Common myeloid progenitor, CD34-positive (primary cell): ENCODE data around the gene OR7D2. TPM values are rescaled to one million over a fixed set of nuclear protein-coding genes. Genes with fewer than 3 reads are reported as not detected.

Experiments used
- CTCF ChIA-PET: fragments of 350-600 bp; sonication (Branson Sonifier 250); formaldehyde crosslinking; loops from one replicate; lab custom pipeline; 2021; ENCODE audit warnings: antibody characterized with exemption; lab: Charles Lee
- POLR2A ChIA-PET: fragments of 350-600 bp; sonication (Branson Sonifier 250); formaldehyde crosslinking; loops from one replicate; lab custom pipeline; 2021; ENCODE audit warnings: antibody characterized with exemption; lab: Charles Lee
- DNase-seq, 3 donors: peaks; one replicate each; pipeline versions ENCODE4 v3.0.0 to v3.0.0-alpha.2; 2013
- H3K27ac ChIP-seq, 2 experiments: 1 replicate in 1 of 2; 2 replicates in 1 of 2; pipeline ENCODE4 v1.7.0; 2013; ENCODE audit warnings: inconsistent platforms in 2 of 2, low read length in 2 of 2, mild to moderate bottlenecking in 2 of 2, low read depth in 1 of 2, moderate library complexity in 1 of 2; ENCODE audit not compliant: severe bottlenecking in 2 of 2, insufficient read depth in 1 of 2, poor library complexity in 1 of 2
- H3K27me3 ChIP-seq, 5 experiments: replicated peaks in 2 of 5; 1 replicate in 3 of 5; 2 replicates in 2 of 5; pipeline versions ENCODE4 v1.6.1 to v1.7.0; 2013; ENCODE audit warnings: low read length in 4 of 5, mild to moderate bottlenecking in 2 of 5, moderate library complexity in 2 of 5, inconsistent platforms in 1 of 5; ENCODE audit not compliant: insufficient read depth in 5 of 5, control insufficient read depth in 4 of 5
- H3K36me3 ChIP-seq, 4 experiments: 1 replicate in 2 of 4; 2 replicates in 2 of 4; pipeline versions ENCODE4 v1.6.1 to v1.7.0; 2013; ENCODE audit warnings: low read length in 3 of 4, control low read depth in 1 of 4, mild to moderate bottlenecking in 1 of 4; ENCODE audit not compliant: control insufficient read depth in 4 of 4, insufficient read depth in 4 of 4
- H3K4me1 ChIP-seq, 4 experiments: 1 replicate in 3 of 4; 2 replicates in 1 of 4; pipeline versions ENCODE4 v1.6.1 to v1.7.1; 2013; ENCODE audit warnings: low read length in 3 of 4, mild to moderate bottlenecking in 3 of 4, control low read depth in 1 of 4, inconsistent platforms in 1 of 4, moderate library complexity in 1 of 4; ENCODE audit not compliant: control insufficient read depth in 4 of 4, insufficient read depth in 4 of 4; ENCODE audit errors: control extremely low read depth in 1 of 4
- H3K4me3 ChIP-seq, 7 experiments: 1 replicate in 4 of 7; 2 replicates in 3 of 7; pipeline versions ENCODE4 v1.5.1 to v1.7.0; 2013; ENCODE audit warnings: mild to moderate bottlenecking in 7 of 7, low read length in 6 of 7, moderate library complexity in 6 of 7, inconsistent platforms in 2 of 7, low read depth in 2 of 7, control low read depth in 1 of 7; ENCODE audit not compliant: insufficient read depth in 4 of 7, control insufficient read depth in 1 of 7; ENCODE audit errors: extremely low read depth in 1 of 7
- H3K9me3 ChIP-seq, 5 experiments: 1 replicate in 4 of 5; 2 replicates in 1 of 5; pipeline versions ENCODE4 v1.6.1 to v1.7.1; 2013; ENCODE audit warnings: low read length in 4 of 5, mild to moderate bottlenecking in 2 of 5, inconsistent platforms in 1 of 5, low read depth in 1 of 5, moderate library complexity in 1 of 5; ENCODE audit not compliant: control insufficient read depth in 4 of 5, insufficient read depth in 2 of 5; ENCODE audit errors: control extremely low read depth in 1 of 5
- WGBS: methylation state at CpG from one replicate; pipeline ENCODE4 v1.1.5; 2013; ENCODE audit not compliant: insufficient coverage; 5-methylcytosine and 5-hydroxymethylcytosine counted together
- polyA plus RNA-seq: library from polyadenylated mRNA; unstranded; fragments of 120-200 nt; gene quantifications from one replicate; pipeline ENCODE4 v1.2.1, GENCODE V29; 2013

Gene OR7D2
- polyA plus RNA-seq = 0.05 TPM

GRCh38 chr19:9178901-9179300 is at the start of gene OR7D2:
Gene OR7D2 (plus strand): TSS chr19:9178979. CDS start chr19:9185782, 6,803 bp downstream.
- DNase-seq = no peak

GRCh38 chr19:9130965-9131364 is 47.8 kb upstream of the OR7D2 start:
- no peaks in the 10 kb centered on the region for H3K9me3 ChIP-seq
- H3K36me3 ChIP-seq = no peaks in the 10 kb centered on the region
- peaks cover 0 to 5% (median 3%) of the 10 kb centered on the region in 4 experiments for H3K4me1 ChIP-seq
- no peak overlapping the region for H3K27ac ChIP-seq
- no peak overlapping the region for H3K4me3 ChIP-seq
- WGBS = 9% methylated on average over 1 of the region's 1 CpG
- H3K27me3 ChIP-seq = peaks cover 0 to 5% (median 0%) of the 10 kb centered on the region in 5 experiments
- peak; percentile 56 to 91 (median 87) for DNase-seq
- ChIA-PET POLR2A (no interaction called here), CTCF (no interaction called here)

More at GRCh38 chr19:9178901-9179300, at the start of gene OR7D2:
- no peak within 1 kb of the TSS for H3K4me3 ChIP-seq
- no peak within 1 kb of the TSS for H3K27ac ChIP-seq
- ChIA-PET POLR2A (no interaction called here), CTCF (interaction anchor here (0.7 kb wide), 1 partner anchor 19 kb away, joined by 3 read pairs; no protein-coding TSS in a partner anchor)
- no peaks in the 10 kb centered on the region for H3K4me1 ChIP-seq
- peaks cover 0 to 4% (median 0%) of the 10 kb centered on the region in 5 experiments for H3K9me3 ChIP-seq
- 81% methylated on average over 4 of the region's 4 CpGs for WGBS
- peaks cover 0 to 6% (median 0%) of the 10 kb centered on the region in 4 experiments for H3K36me3 ChIP-seq
- no peaks in the 10 kb centered on the region for H3K27me3 ChIP-seq

GRCh38 chr19:9132422-9132821 is 46.4 kb upstream of the OR7D2 start:
- Histone ChIP-seq H3K27me3 (no peaks in the 10 kb centered on the region), H3K9me3 (no peaks in the 10 kb centered on the region), H3K4me1 (peaks cover 0 to 5% (median 3%) of the 10 kb centered on the region in 4 experiments), H3K36me3 (no peaks in the 10 kb centered on the region), H3K27ac (no peak overlapping the region), H3K4me3 (no peak overlapping the region)
- ChIA-PET POLR2A (interaction anchor here (0.6 kb wide), 1 partner anchor 176 kb away, joined by 3 read pairs; no protein-coding TSS in a partner anchor), CTCF (interaction anchor here (0.8 kb wide), 1 partner anchor 788 kb away, joined by 5 read pairs; no protein-coding TSS in a partner anchor)
- WGBS = 88% methylated on average over 4 of the region's 5 CpGs
- no peak for DNase-seq

- CTCF ChIA-PET = no interaction called here
- Histone ChIP-seq H3K27ac (peak overlapping the region; percentile 86 to 97), H3K4me1 (peaks cover 9 to 17% (median 11%) of the 10 kb centered on the region in 4 experiments), H3K27me3 (no peaks in the 10 kb centered on the region), H3K36me3 (peaks cover 0 to 21% (median 5%) of the 10 kb centered on the region in 4 experiments), H3K9me3 (peaks cover 1 to 14% (median 7%) of the 10 kb centered on the region in 5 experiments), H3K4me3 (peak overlapping the region in 6 of 7 experiments; percentile 87 to 100 (median 95))
- POLR2A ChIA-PET = no interaction called here
- DNase-seq = peak in 1 of 3 donors; percentile 34
- 34% methylated on average over 3 of the region's 8 CpGs for WGBS
Measured at GRCh38 chr19:9139609-9140158, 39.1 kb upstream of the OR7D2 start.

GRCh38 chr19:9140159-9140874 is 38.5 kb upstream of the OR7D2 start, which contains the start of gene ZNF317:
Gene ZNF317 (plus strand): TSS chr19:9140397. CDS start chr19:9156017, 15,620 bp downstream.
- H3K36me3 ChIP-seq = peaks cover 0 to 25% (median 7%) of the 10 kb centered on the region in 4 experiments
- H3K9me3 ChIP-seq = peaks cover 6 to 20% (median 13%) of the 10 kb centered on the region in 5 experiments
- H3K27ac ChIP-seq = peak within 1 kb of the TSS; percentile 86 to 97
- peaks cover 9 to 17% (median 11%) of the 10 kb centered on the region in 4 experiments for H3K4me1 ChIP-seq
- H3K4me3 ChIP-seq = peak within 1 kb of the TSS; percentile 80 to 100 (median 92)
- CTCF ChIA-PET = no interaction called here
- POLR2A ChIA-PET = interaction anchor here (0.5 kb wide), 1 partner anchor 168 kb away, joined by 7 read pairs; no protein-coding TSS in a partner anchor
- peak; percentile 93 to 96 (median 95) for DNase-seq
- H3K27me3 ChIP-seq = no peaks in the 10 kb centered on the region
- 0% methylated on average over 38 of the region's 43 CpGs for WGBS

GRCh38 chr19:9144920-9145319 is 33.9 kb upstream of the OR7D2 start:
- H3K9me3 ChIP-seq = peaks cover 11 to 52% (median 34%) of the 10 kb centered on the region in 5 experiments
- no peak overlapping the region for H3K27ac ChIP-seq
- peak; percentile 11 to 60 (median 48) for DNase-seq
- peaks cover 6 to 55% (median 36%) of the 10 kb centered on the region in 4 experiments for H3K36me3 ChIP-seq
- H3K27me3 ChIP-seq = no peaks in the 10 kb centered on the region
- POLR2A ChIA-PET = no interaction called here
- H3K4me3 ChIP-seq = no peak overlapping the region
- CTCF ChIA-PET = interaction anchor here (0.5 kb wide), 1 partner anchor 643 kb away, joined by 3 read pairs; no protein-coding TSS in a partner anchor
- 96% methylated on average over 5 of the region's 5 CpGs for WGBS
- peaks cover 5 to 13% (median 7%) of the 10 kb centered on the region in 4 experiments for H3K4me1 ChIP-seq
